Measurements from ENCODE around the gene NACC2.

- TF ChIP-seq CTCF (IDR thresholded peaks at IDR 0.05 in 4 of 5, conservative IDR thresholded peaks at IDR 0.05 in 1 of 5) (no peak), POLR2A (IDR thresholded peaks at IDR 0.05) (no peak)
Measured at GRCh38 chr9:136142859-136143214, 47.7 kb upstream of the NACC2 start.

Data from gastrocnemius medialis (tissue), 4 donors.